ENCODE results near the gene UEVLD.

DNA sequence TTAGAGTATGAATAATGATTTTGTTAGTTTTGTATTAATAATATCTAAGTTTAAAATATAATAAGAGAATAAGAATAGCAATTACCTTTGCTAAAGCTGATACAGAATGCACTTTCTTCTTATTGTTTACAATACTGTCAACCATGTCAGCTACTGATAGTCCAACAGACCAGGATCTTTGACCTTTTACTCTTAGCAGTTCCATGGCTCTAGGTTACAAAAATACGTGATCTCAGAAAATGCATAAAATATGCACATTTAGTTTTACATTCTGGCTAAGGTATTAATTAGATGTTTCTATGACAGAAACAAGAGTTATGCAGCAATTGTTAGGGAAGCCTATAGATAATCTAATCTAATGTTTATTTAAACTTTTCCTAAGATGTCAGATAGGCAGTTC is 54.3 kb downstream of the UEVLD start:
- TF ChIP-seq CTCF (IDR thresholded peaks at IDR 0.05 in 4 of 5, conservative IDR thresholded peaks at IDR 0.05 in 1 of 5) (no peak), POLR2A (IDR thresholded peaks at IDR 0.05) (no peak)

Data from gastrocnemius medialis (tissue), 4 donors.